Endodermal cell (in vitro differentiated cells): ENCODE measurements around the gene IKBIP. TPM values are rescaled to one million over a fixed set of nuclear protein-coding genes. Genes with fewer than 3 reads are reported as not detected.

Experiments
- DNase-seq: peaks from one replicate; pipeline ENCODE4 v3.0.0-alpha.2; 2017
- H3K27ac ChIP-seq: 2 replicates; pipeline ENCODE4 v1.5.1; 2013; ENCODE audit warnings: mild to moderate bottlenecking, low read depth, low read length, moderate library complexity
- H3K27me3 ChIP-seq: 2 replicates; pipeline ENCODE4 v1.6.1; 2013; ENCODE audit warnings: mild to moderate bottlenecking, low read length, moderate library complexity; ENCODE audit not compliant: insufficient read depth, control insufficient read depth, poor library complexity, severe bottlenecking
- H3K36me3 ChIP-seq: 2 replicates; pipeline ENCODE4 v1.7.0; 2013; ENCODE audit warnings: mild to moderate bottlenecking, low read length, moderate library complexity; ENCODE audit not compliant: control insufficient read depth, insufficient read depth
- H3K4me1 ChIP-seq: one replicate; pipeline ENCODE4 v1.7.0; 2013; ENCODE audit warnings: low read length; ENCODE audit not compliant: control insufficient read depth, insufficient read depth
- H3K4me3 ChIP-seq: 2 replicates; pipeline ENCODE4 v1.5.1; 2013; ENCODE audit warnings: mild to moderate bottlenecking, low read length, moderate library complexity
- H3K9ac ChIP-seq: 2 replicates; pipeline ENCODE4 v1.6.1; 2013; ENCODE audit warnings: mild to moderate bottlenecking, low read length, moderate library complexity; ENCODE audit not compliant: poor library complexity, severe bottlenecking; ENCODE audit errors: extremely low read depth
- H3K9me3 ChIP-seq: 2 replicates; pipeline ENCODE4 v1.6.1; 2013; ENCODE audit warnings: mild to moderate bottlenecking, low read length, moderate library complexity; ENCODE audit not compliant: control insufficient read depth
- H3K27ac Mint-ChIP-seq: 2 replicates; pipeline ENCODE4 v1.8.0; 2020; ENCODE audit warnings: mixed read lengths
- H3K27me3 Mint-ChIP-seq: 2 replicates; pipeline ENCODE4 v1.8.0; 2021; ENCODE audit warnings: mild to moderate bottlenecking, mixed read lengths; ENCODE audit not compliant: insufficient read depth
- H3K36me3 Mint-ChIP-seq: 2 replicates; pipeline ENCODE4 v1.8.0; 2020; ENCODE audit warnings: low read depth, mixed read lengths
- H3K4me1 Mint-ChIP-seq: 2 replicates; pipeline ENCODE4 v1.8.0; 2020; ENCODE audit warnings: mixed read lengths
- H3K4me3 Mint-ChIP-seq: 2 replicates; pipeline ENCODE4 v1.8.0; 2020; ENCODE audit warnings: mild to moderate bottlenecking, moderate library complexity, mixed read lengths
- H3K9me3 Mint-ChIP-seq: 2 replicates; pipeline ENCODE4 v1.8.0; 2020; ENCODE audit warnings: mild to moderate bottlenecking, mixed read lengths
- WGBS, 2 experiments: methylation state at CpG; one replicate each; pipeline versions ENCODE4 v1.1.5 to v1.1.7; 2013; ENCODE audit warnings: missing lambda C conversion rate in 2 of 2, mixed read lengths in 1 of 2; ENCODE audit not compliant: insufficient coverage in 1 of 2, insufficient read length in 1 of 2; 5-methylcytosine and 5-hydroxymethylcytosine counted together
- total RNA-seq, 2 donors: library from RNA; stranded (reverse); fragmentation: NEBNext Ultra II Directional in 1 of 2; extraction: Animal tissue kit (Norgen Biotek cat#: 25700) in 1 of 2; gene quantifications; 2 replicates in 1 of 2; 3 replicates in 1 of 2; pipeline ENCODE4 v1.2.1, GENCODE V29; 2021
- TF ChIP-seq, protein P1 (sequence below): fragments of 200-600 bp; sonication (generic); conservative IDR thresholded peaks from 2 replicates; pipeline ENCODE4 v1.5.0; 2021; ENCODE audit warnings: antibody characterized with exemption, mild to moderate bottlenecking

Gene IKBIP
- total RNA-seq, 2 donors from 2014 or later, result 10.6 to 16.3 TPM

DNA sequence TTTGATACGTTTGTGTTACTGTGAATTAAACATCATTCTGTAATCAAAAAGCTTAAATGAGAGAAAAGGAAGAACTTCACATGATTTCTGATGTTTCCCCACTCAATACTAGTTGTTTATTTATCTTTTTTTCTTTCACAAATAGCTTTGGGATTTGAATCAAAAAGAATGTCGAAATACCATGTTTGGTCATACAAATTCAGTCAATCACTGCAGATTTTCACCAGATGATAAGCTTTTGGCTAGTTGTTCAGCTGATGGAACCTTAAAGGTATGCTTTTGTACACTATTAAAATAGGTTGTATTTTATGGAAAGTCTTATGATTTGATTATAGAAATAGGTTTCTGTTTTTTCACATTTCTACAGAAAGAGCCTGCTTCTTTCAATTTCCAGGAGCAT, 42.0 kb upstream of the IKBIP start:
- no peaks in the 10 kb centered on the region for H3K4me1 ChIP-seq
- H3K9ac ChIP-seq, result no peak overlapping the region
- Mint-ChIP-seq H3K27ac (no peak overlapping the region), H3K4me1 (no peaks in the 10 kb centered on the region), H3K9me3 (no peaks in the 10 kb centered on the region), H3K27me3 (no peaks in the 10 kb centered on the region), H3K36me3 (peaks cover 48% of the 10 kb centered on the region), H3K4me3 (no peak overlapping the region)
- WGBS, 2 experiments, result 98 to 100% methylated on average over 1 to 2 of the region's 2 CpGs
- H3K4me3 ChIP-seq, result no peak overlapping the region
- no peak for DNase-seq
- H3K27me3 ChIP-seq, result no peaks in the 10 kb centered on the region
- peaks cover 78% of the 10 kb centered on the region for H3K36me3 ChIP-seq
- no peaks in the 10 kb centered on the region for H3K9me3 ChIP-seq
- TF ChIP-seq, protein P1, sequence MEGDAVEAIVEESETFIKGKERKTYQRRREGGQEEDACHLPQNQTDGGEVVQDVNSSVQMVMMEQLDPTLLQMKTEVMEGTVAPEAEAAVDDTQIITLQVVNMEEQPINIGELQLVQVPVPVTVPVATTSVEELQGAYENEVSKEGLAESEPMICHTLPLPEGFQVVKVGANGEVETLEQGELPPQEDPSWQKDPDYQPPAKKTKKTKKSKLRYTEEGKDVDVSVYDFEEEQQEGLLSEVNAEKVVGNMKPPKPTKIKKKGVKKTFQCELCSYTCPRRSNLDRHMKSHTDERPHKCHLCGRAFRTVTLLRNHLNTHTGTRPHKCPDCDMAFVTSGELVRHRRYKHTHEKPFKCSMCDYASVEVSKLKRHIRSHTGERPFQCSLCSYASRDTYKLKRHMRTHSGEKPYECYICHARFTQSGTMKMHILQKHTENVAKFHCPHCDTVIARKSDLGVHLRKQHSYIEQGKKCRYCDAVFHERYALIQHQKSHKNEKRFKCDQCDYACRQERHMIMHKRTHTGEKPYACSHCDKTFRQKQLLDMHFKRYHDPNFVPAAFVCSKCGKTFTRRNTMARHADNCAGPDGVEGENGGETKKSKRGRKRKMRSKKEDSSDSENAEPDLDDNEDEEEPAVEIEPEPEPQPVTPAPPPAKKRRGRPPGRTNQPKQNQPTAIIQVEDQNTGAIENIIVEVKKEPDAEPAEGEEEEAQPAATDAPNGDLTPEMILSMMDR, result no peak
- H3K27ac ChIP-seq, result no peak overlapping the region

DNA sequence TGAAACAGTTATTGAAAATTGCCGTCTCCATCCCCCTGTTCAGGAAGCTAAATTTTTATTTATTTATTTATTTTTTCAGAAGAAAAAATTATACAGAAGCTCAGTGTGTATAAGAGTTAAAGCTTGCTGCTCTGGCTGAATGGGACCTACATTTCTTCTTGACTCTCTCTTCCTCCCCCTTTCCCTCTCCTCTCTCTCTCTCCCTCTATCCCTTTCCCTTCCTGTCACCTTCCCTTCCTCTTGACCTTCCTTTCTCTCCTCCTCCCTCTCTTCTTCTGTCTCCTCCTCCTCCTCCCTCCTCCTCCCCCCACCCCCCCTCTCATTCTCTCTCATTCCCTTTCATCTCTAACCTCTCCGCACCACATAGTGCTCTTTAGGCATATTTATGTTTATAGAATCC, 39.6 kb upstream of the IKBIP start:
- H3K4me1 ChIP-seq, result no peaks in the 10 kb centered on the region
- Mint-ChIP-seq H3K27me3 (no peaks in the 10 kb centered on the region), H3K9me3 (no peaks in the 10 kb centered on the region), H3K4me3 (no peak overlapping the region), H3K27ac (no peak overlapping the region), H3K36me3 (peaks cover 58% of the 10 kb centered on the region), H3K4me1 (peaks cover 3% of the 10 kb centered on the region)
- no peak overlapping the region for H3K4me3 ChIP-seq
- no peaks in the 10 kb centered on the region for H3K27me3 ChIP-seq
- TF ChIP-seq, protein P1, result no peak
- peaks cover 91% of the 10 kb centered on the region for H3K36me3 ChIP-seq
- no peak overlapping the region for H3K27ac ChIP-seq
- WGBS, 2 experiments, result 100% methylated on average over 1 of the region's 2 CpGs; no CpG with 5 or more reads in 1 of the 2 experiments
- H3K9me3 ChIP-seq, result no peaks in the 10 kb centered on the region
- DNase-seq, result no peak
- no peak overlapping the region for H3K9ac ChIP-seq

DNA sequence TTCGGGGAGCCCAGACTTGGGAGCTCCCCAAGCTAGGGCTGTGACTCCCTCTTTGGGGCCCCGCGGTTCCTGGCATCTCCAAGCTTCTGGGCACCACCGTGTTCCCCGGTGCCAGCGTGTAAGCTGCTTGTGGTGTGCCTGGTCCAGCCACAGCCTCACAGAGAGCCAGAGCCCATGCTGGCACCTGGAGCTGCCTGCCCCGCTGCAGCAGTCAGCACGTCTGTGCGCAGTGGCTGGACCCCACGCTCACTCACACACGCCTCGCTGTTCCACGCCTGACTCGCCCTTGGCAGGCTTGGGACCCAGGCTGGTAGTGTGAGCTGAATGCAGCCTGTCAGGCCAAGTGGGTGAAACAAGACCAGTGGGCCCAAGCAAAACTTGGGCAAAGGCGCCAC, 35.0 kb upstream of the IKBIP start:
- H3K4me1 Mint-ChIP-seq, result peaks cover 3% of the 10 kb centered on the region
- H3K27me3 ChIP-seq, result no peaks in the 10 kb centered on the region
- H3K4me3 ChIP-seq, result no peak overlapping the region
- no peaks in the 10 kb centered on the region for H3K4me1 ChIP-seq
- no peak overlapping the region for H3K9ac ChIP-seq
- H3K27ac Mint-ChIP-seq, result no peak overlapping the region
- DNase-seq, result no peak
- peaks cover 51% of the 10 kb centered on the region for H3K36me3 Mint-ChIP-seq
- peaks cover 81% of the 10 kb centered on the region for H3K36me3 ChIP-seq
- no peaks in the 10 kb centered on the region for H3K27me3 Mint-ChIP-seq
- no peaks in the 10 kb centered on the region for H3K9me3 ChIP-seq
- H3K9me3 Mint-ChIP-seq, result no peaks in the 10 kb centered on the region
- H3K4me3 Mint-ChIP-seq, result no peak overlapping the region
- no peak overlapping the region for H3K27ac ChIP-seq
- 93 to 98% methylated on average over 3 to 15 of the region's 15 CpGs for WGBS, 2 experiments
- TF ChIP-seq, protein P1, result no peak
